Epithelial cell of proximal tubule (primary cell): ENCODE results near the gene TCF7. TPM values are rescaled to one million over a fixed set of nuclear protein-coding genes. Genes with fewer than 3 reads are reported as not detected.

Experiments used
- DNase-seq: peaks from one replicate; pipeline ENCODE4 v3.0.0-alpha.2; 2011; ENCODE audit warnings: low read depth
- H3K4me3 ChIP-seq: 2 replicates; pipeline ENCODE4 v1.5.1; 2011; ENCODE audit warnings: low read depth, mild to moderate bottlenecking, low read length
- CTCF ChIP-seq: conservative IDR thresholded peaks from 2 replicates; pipeline ENCODE4 v1.5.1; 2012; ENCODE audit warnings: low read depth, mild to moderate bottlenecking, low read length
- total RNA-seq: library from RNA; depleted of rRNA; stranded (reverse); fragments of >200 nt; gene quantifications from 2 replicates; pipeline ENCODE4 v1.2.3, GENCODE V29; 2015

Gene TCF7
- 3.5 and 3.6 TPM in 2 replicates for total RNA-seq

DNA sequence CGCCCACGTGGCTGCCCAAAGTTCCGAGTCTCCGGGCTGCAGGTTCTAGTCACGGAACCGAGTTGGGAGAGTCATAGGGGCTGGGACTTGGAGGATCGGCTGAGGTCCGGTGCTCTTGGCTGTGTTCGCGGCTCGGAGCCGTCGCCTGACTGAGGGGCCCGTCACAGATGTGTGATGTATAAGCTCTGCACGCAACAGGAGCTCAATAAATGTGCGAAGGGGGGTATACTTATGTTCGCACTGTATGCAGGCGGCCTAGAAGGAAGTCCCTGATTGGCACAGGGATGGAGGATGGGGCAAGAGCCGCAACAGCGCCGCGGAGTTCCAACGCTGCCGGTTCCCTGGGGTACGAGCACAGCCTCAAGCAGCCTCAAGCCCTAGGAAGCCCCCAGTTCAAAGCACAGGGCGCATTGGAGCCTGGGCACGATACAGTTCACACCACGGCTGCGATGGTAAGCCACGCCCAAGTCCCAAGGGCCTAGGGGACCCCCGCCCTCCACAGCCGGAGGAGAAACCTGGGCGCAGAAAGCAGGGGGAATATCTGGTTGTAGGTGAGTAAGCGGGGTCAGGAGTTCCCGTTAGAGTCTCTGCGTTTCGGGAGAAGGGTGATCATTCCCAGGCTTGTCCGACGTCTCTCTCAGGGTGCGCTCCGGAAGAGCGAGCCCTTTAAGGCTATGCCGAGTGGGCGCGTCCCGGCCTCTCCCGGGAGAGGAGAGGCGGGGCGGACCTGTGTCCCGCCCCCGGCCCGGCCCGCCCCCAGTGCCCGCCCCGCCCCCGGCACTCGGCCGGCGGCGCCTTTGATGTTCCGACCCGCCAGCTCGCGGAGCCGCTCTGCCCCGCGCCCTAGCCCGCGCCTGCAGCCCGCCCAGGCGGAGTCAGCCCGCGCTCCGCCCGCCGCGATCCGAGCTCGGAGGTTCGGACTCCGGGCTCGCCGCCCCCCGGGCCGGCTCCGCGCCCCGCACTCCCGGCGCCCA is at the start of gene TCF7:
Gene TCF7 (plus strand): TSS at position 780 of the 974 bp plus-strand sequence. CDS start 226 bp downstream, outside the sequence.
- no peak for TF ChIP-seq CTCF
- no peak for DNase-seq
- H3K4me3 ChIP-seq, result peak within 1 kb of the TSS; percentile 70

DNA sequence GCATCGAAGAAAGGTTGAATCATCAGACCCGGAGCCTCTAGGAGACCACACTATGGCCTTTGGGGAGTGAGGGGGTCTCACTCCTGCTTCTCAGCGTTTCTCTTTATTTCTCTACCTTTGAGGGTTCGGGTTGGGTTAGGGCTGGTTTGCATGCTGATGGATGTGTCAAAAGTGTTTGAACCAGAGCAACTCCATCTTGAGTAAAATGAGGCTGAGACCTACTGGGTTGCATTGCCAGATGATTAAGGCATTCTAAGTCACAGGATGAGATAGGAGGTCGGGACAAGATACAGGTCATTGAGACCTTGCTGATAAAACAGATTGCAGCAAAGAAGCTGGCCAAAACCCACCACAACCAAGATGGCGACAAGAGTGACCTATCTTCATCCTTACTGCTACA is 44.9 kb upstream of the TCF7 start:
- DNase-seq, result no peak

DNA sequence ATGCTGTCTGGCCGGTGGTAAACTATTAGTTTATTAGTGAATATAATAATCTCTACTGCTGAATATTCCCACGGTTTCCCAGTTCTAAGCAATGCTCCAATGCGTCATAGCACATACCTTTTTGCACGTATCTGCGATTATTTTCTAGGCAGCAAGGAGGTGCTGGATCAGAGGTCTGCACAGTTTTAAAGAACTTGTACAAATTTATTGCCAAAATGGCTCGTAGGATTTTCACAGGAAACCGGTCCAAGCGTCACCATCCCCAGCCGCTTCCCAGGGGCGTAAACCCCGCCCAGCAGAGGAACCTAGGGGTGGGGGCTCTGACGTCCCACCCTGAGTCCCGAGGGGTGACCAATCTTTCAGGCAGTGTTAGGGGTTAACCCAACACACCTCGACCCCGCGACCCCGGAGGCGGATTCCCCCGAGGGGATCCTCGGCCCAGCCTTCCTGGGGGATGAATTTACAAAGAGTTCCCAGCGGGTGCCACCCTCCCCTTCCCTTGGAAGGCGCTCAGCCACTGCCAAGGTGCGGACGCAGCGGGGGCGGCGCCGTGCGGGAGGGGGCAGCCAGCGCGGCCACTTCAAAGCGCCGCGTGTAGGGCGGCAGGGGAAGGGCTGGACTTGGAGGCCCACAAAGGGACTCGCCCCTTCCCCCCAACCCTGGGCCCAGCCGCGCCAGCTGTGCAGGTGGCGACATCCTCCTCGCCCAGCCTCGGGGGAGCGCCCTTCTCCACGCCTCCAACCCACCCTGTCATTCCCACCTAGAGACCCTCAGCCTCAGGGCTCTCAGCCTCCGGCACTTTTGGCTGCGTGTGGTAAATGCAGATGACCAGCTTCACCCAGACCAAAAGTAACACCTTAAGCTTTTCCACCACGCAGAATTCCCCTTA is 43.5 kb upstream of the TCF7 start:
- TF ChIP-seq CTCF, result no peak
- DNase-seq, result no peak
- H3K4me3 ChIP-seq, result peak overlapping the region; percentile 48

More for the DNA sequence above, 44.9 kb upstream of the TCF7 start:
- H3K4me3 ChIP-seq, result no peak overlapping the region
- TF ChIP-seq CTCF, result no peak

DNA sequence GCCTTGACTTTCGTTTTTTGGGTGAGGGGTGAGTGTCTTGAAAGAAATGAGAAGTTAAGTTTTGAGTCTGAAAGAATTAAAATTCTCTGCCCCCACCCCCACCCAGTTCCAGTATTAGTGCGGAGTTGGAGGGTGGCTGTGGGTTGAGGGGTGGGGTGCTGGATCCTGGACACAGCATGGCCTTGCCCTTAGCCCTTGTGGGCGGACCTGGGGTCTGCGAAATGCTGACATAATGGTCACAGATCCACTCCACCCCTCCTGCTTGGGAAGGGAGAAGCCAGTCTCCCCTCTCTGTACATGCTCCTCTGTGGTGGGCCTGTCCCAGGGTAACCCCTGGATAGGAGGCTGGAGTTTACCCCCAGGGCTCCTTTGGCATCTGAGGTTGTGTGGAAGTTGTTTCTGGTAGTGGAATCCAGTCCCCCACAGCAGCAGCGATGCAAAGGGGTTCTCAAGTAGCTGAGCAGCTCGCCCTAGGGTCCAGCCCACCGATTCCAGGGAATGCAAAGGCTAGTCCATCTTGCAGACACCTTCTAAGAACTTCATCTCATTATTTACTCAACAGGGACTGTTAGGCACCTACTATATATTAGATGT is 42.8 kb upstream of the TCF7 start:
- H3K4me3 ChIP-seq, result peak overlapping the region; percentile 48
- DNase-seq, result no peak
- TF ChIP-seq CTCF, result no peak

DNA sequence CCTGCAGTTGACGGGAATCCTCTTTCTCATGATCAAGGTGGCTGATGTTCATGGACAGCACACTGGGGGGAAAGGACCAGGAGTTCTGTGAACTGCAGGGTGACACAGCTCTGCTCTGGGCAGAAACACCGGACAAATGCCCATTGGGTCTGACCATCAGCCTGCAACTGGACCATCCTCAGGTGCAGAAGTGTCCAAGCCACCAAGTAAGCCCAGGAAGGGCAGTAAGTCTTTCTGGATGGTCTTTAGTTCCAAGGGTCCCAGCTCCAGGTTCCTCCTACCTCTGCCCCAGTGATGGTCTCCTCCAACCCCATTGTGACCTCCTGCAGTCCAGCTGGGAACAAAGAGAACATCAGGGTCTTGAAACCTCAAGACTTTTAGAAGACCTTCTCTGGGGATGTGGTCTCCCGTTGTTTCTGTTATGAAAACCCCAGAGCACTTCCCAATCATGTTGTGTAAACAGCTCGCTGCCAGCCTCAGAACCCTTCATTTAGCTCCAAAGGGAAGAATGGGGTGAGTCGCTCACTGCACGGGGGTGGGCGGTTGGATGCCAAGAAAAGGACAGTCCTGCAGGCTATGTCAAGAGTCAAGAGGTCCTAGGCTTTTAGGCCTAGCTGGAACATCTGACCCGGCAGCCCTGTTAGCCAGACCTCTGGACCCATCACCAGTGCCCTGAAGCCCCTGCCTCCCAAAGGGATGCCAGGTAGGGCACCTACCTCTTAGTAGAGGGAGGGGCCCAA is 41.8 kb upstream of the TCF7 start:
- no peak overlapping the region for H3K4me3 ChIP-seq
- no peak for DNase-seq
- no peak for TF ChIP-seq CTCF

GRCh38 chr5:134073404-134073803 is 41.1 kb upstream of the TCF7 start:
- DNase-seq, result no peak
- TF ChIP-seq CTCF, result no peak
- no peak overlapping the region for H3K4me3 ChIP-seq
